ENCODE data around the gene SNRPD2.

DNA sequence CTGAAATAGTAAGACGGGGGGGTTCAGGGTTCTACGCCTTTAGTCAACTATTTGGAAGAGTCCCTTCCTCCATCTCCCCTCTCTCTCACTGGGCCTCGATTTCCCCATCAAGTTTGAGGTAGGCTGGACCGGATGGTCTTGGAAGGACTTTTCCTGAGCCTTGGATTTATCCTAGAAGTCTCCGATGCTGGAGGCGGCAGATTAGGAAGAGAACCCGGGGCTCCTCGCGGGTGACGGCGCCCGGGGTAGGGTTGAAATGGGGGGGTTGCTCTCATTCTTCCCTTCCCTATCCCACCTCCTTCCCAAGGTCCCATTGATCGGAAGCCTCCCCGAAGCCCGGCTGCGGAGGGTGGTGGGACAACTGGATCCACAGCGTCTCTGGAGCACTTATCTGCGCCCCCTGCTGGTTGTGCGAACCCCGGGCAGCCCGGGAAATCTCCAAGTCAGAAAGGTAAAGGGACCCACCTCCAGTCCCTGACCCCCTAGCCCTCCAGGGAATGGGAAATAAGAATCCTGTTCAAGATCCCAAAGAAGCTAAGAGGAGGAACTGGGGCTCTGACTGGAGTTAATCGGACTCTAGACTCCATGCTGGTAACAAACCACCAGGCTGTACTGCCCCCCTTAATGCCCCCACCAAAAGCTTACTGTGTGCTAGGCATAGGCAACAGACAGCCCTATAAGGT lies 1.5 kb upstream of the SNRPD2 start:
- TF ChIP-seq EZH2 (IDR thresholded peaks at IDR 0.05): no peak
- TF ChIP-seq POLR2AphosphoS5 (IDR thresholded peaks at IDR 0.05; ENCODE audit: borderline replicate concordance, low read depth, low read length): no peak
- TF ChIP-seq FOXP2 (optimal IDR thresholded peaks at IDR 0.05; ENCODE audit: control extremely low read depth, extremely low read length, insufficient read depth): no peak

Data from SK-N-MC (cell line).